GM18909 (cell line): ENCODE data around the gene KRTAP5-4.
"Not testable (repeated sequence)": the region's sequence is repeated elsewhere in the genome, so short reads cannot be mapped to it uniquely, and the experiment has no call there.

Experiments
- ATAC-seq: cut with Tn5 transposase; IDR thresholded peaks from one replicate; pipeline ENCODE4 v1.9.1; 2021; ENCODE audit warnings: mild to moderate bottlenecking; ENCODE audit not compliant: unreplicated experiment, poor library complexity

KRTAP5-4 gene

DNA sequence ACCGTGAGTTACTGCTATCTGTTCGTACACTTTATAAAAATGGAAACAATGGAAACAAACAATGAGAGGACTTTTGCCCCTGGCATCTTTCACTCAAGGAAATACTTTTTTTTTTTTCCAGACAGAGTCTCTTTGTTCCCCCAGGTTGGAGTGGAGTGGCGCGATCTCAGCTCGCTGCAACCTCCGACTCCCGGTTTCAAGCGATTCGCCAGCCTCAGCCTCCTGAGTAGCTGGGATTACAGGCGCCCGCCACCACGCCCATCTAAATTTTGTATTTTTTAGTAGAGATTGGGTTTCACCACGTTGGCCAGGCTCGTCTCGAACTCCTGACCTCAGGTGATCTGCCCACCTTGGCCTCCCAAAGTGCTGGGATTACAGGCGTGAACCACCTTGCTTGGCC, 46.2 kb downstream of the KRTAP5-4 start:
- not testable (repeated sequence) for ATAC-seq

DNA sequence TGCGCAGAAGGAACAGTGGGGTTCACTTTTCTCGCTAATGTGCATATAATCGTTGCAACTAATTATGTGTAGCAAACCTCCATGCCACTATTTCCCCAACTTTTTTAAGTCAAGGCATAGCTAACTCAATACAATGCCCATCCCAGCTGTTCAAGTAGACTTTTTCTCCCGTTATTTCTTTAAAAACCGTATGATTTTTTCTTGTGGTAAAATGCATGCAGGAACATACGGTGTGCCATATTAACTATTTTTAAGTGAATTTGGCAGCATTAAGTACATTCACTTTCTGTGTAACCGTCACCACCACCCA, 47.0 kb downstream of the KRTAP5-4 start:
- no peak for ATAC-seq

DNA sequence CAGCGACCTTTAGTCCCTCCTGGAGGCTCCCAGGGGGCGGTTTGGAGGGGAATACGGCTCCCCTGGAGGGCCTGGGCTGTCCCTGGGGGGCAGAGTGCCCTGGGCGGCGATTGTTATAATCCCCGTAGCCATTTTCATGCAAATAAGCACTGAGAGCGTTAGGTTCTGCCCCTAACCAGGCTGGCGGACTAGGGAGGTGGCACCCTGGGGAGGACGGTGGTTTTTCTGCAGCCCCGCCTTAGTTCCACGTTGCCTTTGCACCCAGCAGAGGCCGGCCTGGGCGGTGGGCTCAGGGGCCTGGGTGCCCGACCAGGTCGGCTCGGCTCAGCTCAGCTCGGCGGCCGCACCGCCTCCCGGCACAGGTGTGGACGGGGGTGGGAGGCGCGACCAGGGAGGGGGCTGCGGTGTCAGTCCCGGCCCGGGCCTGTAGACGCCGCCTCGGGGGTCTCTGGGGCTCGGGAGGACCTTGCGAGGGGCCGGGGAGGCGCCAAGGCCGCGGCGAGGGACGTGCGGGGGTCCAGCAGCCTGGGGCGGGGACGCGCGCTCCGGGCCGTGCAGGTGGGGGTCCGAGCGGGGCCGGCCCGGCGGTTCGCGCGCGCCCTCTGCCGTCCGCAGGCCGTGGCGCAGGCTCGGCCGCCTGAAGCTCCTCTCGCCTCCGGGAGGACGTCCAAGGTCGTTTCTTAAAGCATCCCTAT, 47.6 kb downstream of the KRTAP5-4 start:
- peak; percentile 41 for ATAC-seq

DNA sequence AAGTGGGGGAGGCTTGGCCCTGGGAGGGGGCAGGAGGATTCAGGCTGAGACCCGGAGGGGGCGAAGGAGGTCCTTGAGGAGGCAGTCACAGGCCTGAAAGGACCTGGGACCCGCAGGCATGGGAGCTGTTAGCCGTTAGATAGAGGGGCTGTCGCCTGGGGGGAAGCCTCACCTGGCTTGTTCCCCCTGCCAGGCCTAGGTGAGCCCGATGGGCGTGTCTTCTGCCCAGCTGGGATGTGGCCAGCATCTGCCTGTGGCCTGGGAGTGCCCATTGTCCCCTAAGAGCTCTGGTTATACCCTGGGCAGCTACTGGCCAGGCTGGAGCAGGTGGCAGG, 48.1 kb downstream of the KRTAP5-4 start:
- no peak for ATAC-seq

DNA sequence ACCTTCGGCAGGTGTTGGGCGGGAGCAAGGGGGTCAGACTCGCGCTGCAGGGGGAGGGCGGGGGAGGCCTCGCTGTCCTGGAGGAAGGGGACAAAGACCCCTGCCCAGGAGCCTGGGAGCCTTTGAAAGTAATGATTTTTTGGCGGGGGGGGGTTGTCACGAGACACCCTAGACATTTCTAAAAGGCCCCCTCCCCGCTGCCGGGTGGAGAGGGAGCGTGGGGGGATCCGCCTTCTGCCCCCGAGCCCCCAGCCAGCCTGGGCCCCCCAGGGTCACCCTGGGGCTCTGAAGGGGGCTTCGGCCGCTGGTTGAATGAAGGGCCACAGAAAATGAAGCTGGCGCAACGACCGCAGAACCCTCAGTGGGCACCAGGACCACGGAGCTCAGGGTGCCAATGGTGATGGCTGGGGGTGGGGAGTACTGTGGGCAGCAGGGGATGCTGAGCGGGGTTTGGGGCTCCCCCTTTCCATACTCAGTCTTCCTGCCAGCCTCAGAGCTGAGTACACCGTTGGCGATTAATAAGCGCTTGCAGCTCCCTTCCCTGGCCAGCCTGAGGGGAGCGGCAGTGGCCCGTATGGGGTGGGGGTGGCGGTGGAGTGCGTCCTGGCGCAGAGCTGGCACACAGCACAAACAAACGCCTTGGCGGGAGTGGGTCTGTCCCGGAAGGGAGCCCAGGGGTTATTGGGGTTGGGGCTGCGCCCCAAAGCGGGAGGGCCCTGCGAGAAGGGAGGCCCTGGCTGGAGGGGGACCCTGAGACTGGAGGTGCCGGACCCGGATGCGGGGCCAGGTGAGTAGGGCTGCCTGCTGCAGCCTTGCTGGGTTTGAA, 48.6 kb downstream of the KRTAP5-4 start:
- no peak for ATAC-seq

DNA sequence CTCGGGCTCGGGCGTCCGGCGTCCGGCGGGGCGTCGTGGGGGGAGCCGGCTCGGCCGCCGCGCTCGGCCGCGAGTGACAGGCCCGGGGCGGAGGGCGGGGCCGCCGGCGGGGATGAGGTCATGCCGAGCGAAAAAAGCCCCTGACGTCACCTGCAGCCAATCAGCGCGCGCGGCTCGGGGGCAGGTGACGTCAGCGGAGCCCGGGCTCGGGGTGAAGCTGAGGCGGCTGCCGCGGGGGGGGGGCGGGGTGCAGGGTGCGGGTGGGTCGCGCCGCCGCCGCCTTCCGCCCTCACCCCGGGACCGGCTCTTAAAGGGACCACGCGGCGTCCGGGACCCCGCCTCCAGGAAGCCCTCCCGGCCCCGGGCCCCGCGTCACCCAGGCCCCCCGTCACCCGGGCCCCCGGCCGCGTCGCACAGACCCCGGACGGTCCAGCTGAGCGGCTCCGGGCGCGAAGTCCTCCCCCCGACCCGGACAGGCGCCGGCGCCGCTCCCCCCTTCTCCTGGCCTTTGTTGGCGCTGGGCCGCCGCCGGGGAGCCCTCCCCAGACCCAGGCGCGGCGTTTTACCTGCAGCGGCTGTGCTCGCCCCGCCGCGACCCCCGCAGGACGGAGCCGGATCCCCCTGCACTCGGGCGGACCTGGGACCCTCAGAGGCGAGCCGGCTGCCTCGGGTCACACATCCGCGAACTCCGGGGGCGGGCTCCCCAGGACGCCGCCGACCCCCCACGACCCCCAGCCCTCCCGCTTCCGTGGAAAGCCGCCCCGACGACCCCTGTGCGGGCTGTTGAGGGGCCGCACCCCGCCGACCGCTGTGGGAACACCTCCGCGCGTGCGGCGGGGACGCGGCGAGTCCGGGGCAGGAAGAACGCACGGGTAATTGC, 49.5 kb downstream of the KRTAP5-4 start, which contains the start of gene DUSP8:
TSS of gene DUSP8 (minus strand) at position 75 of the 880 bp plus-strand sequence. CDS start 6,445 bp downstream, outside the sequence.
- peak; percentile 64 for ATAC-seq

DNA sequence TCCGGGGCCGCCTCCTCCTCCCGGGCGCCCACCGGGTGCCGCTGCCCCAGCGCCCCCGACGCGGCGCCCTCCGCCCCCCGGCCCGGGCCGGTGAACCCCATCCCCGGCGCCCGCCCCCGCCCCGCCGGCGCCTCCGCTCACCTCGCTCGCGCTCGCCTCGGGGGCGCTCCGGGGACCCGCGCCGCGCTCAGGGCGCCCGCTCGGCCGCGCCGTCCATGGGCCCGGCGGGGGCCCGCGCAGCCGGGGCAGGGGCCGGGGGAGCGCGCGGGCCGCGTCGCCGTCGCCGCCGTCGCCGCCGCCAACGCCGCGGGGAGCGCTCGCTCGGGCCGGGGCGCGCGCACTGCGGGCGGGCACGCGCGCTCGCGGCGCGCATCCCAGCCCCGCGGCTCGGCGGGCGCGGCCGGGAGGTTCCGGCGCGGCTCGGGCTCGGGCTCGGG, 50.2 kb downstream of the KRTAP5-4 start:
- peak; percentile 3 for ATAC-seq
